ENCODE measurements around the gene TMEM123.

TMEM123 gene, protein sequence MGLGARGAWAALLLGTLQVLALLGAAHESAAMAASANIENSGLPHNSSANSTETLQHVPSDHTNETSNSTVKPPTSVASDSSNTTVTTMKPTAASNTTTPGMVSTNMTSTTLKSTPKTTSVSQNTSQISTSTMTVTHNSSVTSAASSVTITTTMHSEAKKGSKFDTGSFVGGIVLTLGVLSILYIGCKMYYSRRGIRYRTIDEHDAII

DNA sequence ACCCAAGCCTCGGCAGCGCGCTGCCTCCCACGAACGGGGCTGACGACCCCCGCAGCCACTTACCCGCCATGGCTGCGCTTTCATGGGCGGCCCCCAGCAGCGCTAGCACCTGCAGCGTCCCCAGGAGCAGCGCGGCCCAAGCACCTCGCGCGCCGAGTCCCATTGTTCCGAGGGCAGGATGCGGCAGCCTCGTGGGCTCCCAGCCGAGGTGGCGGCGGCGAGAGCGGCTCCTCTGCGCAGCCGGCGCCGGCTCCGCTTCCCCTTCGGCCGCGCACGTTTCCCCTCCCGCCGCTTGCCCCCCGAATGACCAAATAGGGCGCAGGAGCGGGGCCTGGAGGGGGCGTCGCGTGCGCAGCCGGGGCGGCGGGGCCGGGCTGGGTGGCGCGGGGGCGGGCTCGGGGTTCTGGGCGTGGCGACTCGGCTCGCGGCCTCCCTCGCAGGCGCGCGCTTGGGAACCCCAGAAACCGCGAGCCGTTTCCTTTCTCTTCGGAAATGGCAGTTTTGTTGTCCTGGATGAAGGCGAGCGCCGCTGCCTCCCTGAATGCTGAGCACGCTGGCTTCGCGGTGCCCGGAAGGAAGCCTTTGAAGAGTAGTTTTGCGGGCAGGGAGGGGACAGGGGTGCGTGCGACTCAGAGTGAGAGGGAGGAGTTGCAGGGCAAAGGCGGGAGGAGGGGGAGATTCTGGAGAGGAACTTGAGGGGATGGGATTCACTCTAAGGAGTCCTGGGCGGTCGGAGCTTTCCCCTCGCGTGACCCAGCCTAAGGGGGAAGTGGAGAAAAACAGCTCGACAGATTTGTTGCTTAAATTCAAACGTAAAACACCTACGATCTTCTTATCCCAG, at the start of gene TMEM123:
Gene TMEM123 (minus strand): TSS at position 305 of the 841 bp plus-strand sequence. CDS start 142 bp downstream, at position 163.
- Histone ChIP-seq H3K4me1 (ENCODE audit: control insufficient read depth, insufficient read depth, low read length, unreplicated experiment) (peaks cover 52% of the 10 kb centered on the region), H3K79me2 (ENCODE audit: control insufficient read depth, insufficient read depth, low read length, unreplicated experiment) (peaks cover 48% of the 10 kb centered on the region), H2AFZ (ENCODE audit: low read length, unreplicated experiment) (peak within 1 kb of the TSS; percentile 85), H3K36me3 (ENCODE audit: insufficient read depth, low read length) (no peaks in the 10 kb centered on the region; the same call in 1 of the 2 replicates), H3K27ac (ENCODE audit: low read depth, low read length) (peak within 1 kb of the TSS; percentile 56), H3K27me3 (ENCODE audit: insufficient read depth, low read length) (no peaks in the 10 kb centered on the region), H3K4me3 (ENCODE audit: low read depth, low read length) (peak within 1 kb of the TSS; percentile 89)

DNA sequence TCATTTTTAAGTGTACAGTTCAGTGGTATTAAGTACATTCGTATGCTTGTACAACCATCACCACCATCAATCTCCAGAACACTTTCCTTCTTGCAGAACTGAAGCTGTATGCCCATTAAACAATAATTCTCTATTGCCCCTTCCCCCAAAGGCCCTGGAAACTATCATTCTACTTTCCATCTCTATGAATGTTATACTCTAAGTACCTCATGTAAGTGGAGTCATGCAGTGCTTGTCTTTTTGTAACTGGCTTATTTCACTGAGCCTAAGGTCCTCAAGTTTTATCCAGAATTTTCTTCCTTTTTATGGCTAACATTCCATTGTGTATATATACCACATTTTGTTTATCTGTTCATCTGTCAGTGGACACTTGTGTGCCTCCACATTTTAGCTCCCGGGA, 48.3 kb upstream of the TMEM123 start:
- Histone ChIP-seq H3K27ac (ENCODE audit: low read depth, low read length) (no peak overlapping the region), H3K36me3 (ENCODE audit: insufficient read depth, low read length) (no peaks in the 10 kb centered on the region), H3K27me3 (ENCODE audit: insufficient read depth, low read length) (no peaks in the 10 kb centered on the region), H3K4me3 (ENCODE audit: low read depth, low read length) (no peak overlapping the region), H3K79me2 (ENCODE audit: control insufficient read depth, insufficient read depth, low read length, unreplicated experiment) (no peaks in the 10 kb centered on the region), H3K4me1 (ENCODE audit: control insufficient read depth, insufficient read depth, low read length, unreplicated experiment) (peaks cover 6% of the 10 kb centered on the region), H2AFZ (ENCODE audit: low read length, unreplicated experiment) (no peak overlapping the region)

DNA sequence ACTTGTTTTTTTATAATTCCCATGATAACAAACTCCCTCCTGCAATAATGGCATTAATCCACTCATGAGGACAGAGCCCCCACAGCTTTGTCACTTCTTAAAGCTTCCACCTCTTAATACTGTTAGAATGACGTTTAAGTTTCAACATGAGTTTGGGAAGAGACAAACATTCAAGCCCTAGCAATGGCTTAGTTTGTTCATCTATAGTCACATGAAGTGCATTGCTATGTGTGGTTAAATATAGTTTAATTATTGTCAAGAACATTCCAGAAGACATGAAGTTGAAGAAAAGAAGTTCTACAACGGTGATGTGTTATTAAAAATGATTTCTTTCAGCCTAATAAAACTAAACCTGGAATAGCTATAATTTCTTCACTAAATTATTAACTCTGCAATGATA, 47.4 kb upstream of the TMEM123 start:
- Histone ChIP-seq H3K27me3 (ENCODE audit: insufficient read depth, low read length) (no peaks in the 10 kb centered on the region), H3K79me2 (ENCODE audit: control insufficient read depth, insufficient read depth, low read length, unreplicated experiment) (no peaks in the 10 kb centered on the region), H3K4me1 (ENCODE audit: control insufficient read depth, insufficient read depth, low read length, unreplicated experiment) (peaks cover 10% of the 10 kb centered on the region), H3K27ac (ENCODE audit: low read depth, low read length) (no peak overlapping the region), H3K36me3 (ENCODE audit: insufficient read depth, low read length) (no peaks in the 10 kb centered on the region), H3K4me3 (ENCODE audit: low read depth, low read length) (no peak overlapping the region), H2AFZ (ENCODE audit: low read length, unreplicated experiment) (no peak overlapping the region)

DNA sequence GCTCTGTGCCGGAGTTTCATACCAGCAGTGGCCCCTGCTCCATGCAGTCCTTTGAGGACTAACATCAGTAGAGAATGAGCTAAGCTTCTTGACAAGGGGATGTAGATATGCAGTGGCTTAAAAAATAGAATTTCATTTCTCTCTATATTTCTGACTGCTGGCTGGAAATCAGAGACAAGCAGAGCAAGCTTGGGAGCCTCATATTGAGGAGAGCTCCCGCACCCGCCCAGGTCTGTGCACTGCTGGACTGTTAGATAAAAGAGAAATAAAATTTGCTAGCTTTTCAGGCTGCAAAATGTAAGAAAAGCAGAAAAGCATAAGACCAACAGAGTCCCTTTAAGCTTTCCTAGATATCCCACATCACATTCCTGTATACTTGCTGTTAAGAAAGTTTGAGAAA, 46.6 kb upstream of the TMEM123 start:
- peaks cover 15% of the 10 kb centered on the region for H3K4me1 ChIP-seq (ENCODE audit: control insufficient read depth, insufficient read depth, low read length, unreplicated experiment)
- H3K4me3 ChIP-seq (ENCODE audit: low read depth, low read length): no peak overlapping the region
- no peaks in the 10 kb centered on the region for H3K27me3 ChIP-seq (ENCODE audit: insufficient read depth, low read length)
- H3K27ac ChIP-seq (ENCODE audit: low read depth, low read length): no peak overlapping the region
- no peak overlapping the region for H2AFZ ChIP-seq (ENCODE audit: low read length, unreplicated experiment)
- no peaks in the 10 kb centered on the region for H3K79me2 ChIP-seq (ENCODE audit: control insufficient read depth, insufficient read depth, low read length, unreplicated experiment)
- no peaks in the 10 kb centered on the region for H3K36me3 ChIP-seq (ENCODE audit: insufficient read depth, low read length)

DNA sequence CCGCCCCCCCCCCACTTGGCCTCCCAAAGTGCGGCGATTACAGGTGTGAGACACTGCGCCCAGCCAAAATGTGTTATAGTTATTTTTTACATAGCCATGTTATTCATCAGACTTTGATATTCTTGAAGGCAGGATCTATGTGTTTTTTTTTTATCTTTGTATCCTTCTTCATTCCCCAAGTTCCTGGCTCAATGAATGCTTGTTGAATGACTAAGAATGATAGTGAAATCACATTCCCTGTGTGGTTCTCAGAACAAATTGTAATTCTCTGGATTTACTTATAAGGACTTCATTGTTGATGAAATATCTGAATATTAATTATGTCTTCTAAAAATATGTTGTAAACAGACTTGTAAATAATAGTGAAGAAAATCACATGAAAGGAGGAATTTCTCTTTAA, 44.5 kb upstream of the TMEM123 start:
- H3K27me3 ChIP-seq (ENCODE audit: insufficient read depth, low read length): no peaks in the 10 kb centered on the region
- peaks cover 15% of the 10 kb centered on the region for H3K4me1 ChIP-seq (ENCODE audit: control insufficient read depth, insufficient read depth, low read length, unreplicated experiment)
- no peak overlapping the region for H2AFZ ChIP-seq (ENCODE audit: low read length, unreplicated experiment)
- H3K36me3 ChIP-seq (ENCODE audit: insufficient read depth, low read length): no peaks in the 10 kb centered on the region
- no peaks in the 10 kb centered on the region for H3K79me2 ChIP-seq (ENCODE audit: control insufficient read depth, insufficient read depth, low read length, unreplicated experiment)
- no peak overlapping the region for H3K4me3 ChIP-seq (ENCODE audit: low read depth, low read length)
- no peak overlapping the region for H3K27ac ChIP-seq (ENCODE audit: low read depth, low read length)

DNA sequence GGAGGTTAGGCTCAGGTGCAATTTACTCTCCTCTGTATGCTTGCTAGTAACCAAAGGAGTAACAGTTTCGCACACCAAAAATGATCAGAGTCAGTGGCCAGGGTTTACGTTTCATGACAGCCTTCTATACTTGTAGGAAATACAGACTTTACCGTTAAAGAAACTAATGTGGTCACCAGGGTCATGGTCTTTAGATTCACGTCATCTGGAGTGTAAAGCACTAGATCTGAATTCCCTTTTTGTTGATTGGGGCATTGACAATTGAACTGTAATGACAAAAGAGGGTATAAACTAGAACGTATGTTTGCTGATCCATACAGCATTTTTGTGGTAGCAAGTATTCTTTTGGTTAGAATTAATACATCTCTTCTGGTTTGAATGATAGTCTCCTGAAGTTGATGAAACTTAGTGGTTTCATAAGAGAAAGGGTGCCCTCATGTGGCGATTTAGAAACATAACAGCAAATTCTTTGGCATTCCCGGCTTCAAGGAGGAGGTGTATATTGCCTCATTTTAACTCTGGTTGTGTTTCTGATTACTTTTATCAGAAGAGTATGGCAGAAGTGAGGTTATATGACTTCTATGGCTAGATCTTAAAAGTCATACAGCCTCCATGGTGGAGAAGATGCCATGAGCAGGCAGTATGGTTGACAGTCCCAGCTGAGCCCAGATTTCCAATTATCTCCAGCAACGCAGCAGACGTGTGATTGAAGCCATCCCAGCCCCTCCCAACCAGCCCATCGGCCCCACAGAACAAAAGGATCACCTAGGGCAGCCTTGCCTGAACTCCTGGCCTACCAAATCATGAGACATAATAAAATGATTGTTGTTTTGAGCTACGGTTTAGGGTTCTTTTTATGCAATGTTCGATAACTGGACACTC, 42.8 kb upstream of the TMEM123 start:
- Histone ChIP-seq H3K79me2 (ENCODE audit: control insufficient read depth, insufficient read depth, low read length, unreplicated experiment) (no peaks in the 10 kb centered on the region), H3K4me1 (ENCODE audit: control insufficient read depth, insufficient read depth, low read length, unreplicated experiment) (peaks cover 15% of the 10 kb centered on the region), H3K4me3 (ENCODE audit: low read depth, low read length) (no peak overlapping the region), H3K27ac (ENCODE audit: low read depth, low read length) (no peak overlapping the region), H2AFZ (ENCODE audit: low read length, unreplicated experiment) (peak overlapping the region; percentile 73), H3K36me3 (ENCODE audit: insufficient read depth, low read length) (no peaks in the 10 kb centered on the region), H3K27me3 (ENCODE audit: insufficient read depth, low read length) (no peaks in the 10 kb centered on the region)

DNA sequence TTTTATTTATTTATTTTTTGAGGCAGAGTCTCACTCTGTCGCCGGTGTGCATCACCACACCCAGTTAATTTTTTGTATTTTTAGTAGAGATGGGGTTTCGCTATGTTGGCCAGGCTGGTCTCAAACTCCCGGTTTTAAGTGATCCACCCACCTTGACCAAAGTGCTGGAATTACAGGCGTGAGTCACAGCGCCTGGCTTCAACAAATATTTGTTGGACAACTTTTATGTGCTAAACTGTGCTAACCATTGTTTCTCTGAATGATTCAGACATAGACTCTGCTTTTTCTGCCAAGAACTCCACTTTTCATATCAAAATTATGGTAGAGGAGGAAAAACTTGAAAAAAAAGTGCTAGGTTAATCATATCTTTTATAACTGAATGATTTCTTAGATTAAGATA, 41.7 kb upstream of the TMEM123 start:
- H3K4me1 ChIP-seq (ENCODE audit: control insufficient read depth, insufficient read depth, low read length, unreplicated experiment): peaks cover 15% of the 10 kb centered on the region
- H3K27ac ChIP-seq (ENCODE audit: low read depth, low read length): no peak overlapping the region
- no peaks in the 10 kb centered on the region for H3K27me3 ChIP-seq (ENCODE audit: insufficient read depth, low read length)
- no peaks in the 10 kb centered on the region for H3K36me3 ChIP-seq (ENCODE audit: insufficient read depth, low read length)
- H3K79me2 ChIP-seq (ENCODE audit: control insufficient read depth, insufficient read depth, low read length, unreplicated experiment): no peaks in the 10 kb centered on the region
- H3K4me3 ChIP-seq (ENCODE audit: low read depth, low read length): no peak overlapping the region
- H2AFZ ChIP-seq (ENCODE audit: low read length, unreplicated experiment): no peak overlapping the region

DNA sequence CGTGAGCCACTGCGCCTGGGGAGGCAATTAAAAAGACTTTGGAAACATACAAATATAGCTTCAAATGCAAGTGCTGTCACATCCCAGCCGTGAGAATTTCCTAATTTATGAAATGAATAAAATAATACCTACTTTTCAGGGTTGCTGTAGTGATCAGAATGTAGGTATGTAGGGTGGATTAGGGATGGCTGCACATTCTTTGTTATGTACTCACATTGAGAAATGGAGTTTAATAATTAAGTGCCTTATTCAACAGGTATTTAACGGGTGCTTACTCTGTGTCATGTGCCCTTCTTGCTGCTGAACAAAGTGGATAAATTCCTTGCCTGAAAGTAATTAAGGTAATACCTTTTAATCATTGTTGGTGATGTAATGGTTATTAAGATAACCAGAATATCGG, 41.0 kb upstream of the TMEM123 start:
- Histone ChIP-seq H3K4me1 (ENCODE audit: control insufficient read depth, insufficient read depth, low read length, unreplicated experiment) (peaks cover 15% of the 10 kb centered on the region), H3K27me3 (ENCODE audit: insufficient read depth, low read length) (no peaks in the 10 kb centered on the region), H3K36me3 (ENCODE audit: insufficient read depth, low read length) (no peaks in the 10 kb centered on the region), H3K4me3 (ENCODE audit: low read depth, low read length) (no peak overlapping the region), H2AFZ (ENCODE audit: low read length, unreplicated experiment) (no peak overlapping the region), H3K27ac (ENCODE audit: low read depth, low read length) (no peak overlapping the region), H3K79me2 (ENCODE audit: control insufficient read depth, insufficient read depth, low read length, unreplicated experiment) (no peaks in the 10 kb centered on the region)

DNA sequence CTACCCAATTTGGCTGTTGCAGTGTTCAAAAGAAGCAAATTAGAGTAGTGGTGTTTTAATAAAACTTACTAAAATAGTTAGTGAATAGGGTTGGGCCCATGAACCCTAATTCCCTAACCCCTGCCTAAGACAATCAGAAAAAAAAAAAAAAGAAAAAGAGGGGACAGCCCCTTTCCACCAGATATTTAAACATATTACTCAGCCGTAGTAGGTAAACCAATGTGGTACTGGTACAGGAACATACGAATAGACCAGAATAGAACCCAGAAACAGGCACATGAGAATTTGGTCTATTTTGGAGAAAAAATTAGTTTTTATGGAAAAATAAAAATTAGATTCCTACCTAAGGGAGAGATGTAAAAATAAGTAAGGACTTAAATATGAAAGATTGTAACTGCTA, 39.4 kb upstream of the TMEM123 start:
- H3K27me3 ChIP-seq (ENCODE audit: insufficient read depth, low read length): no peaks in the 10 kb centered on the region
- peaks cover 9% of the 10 kb centered on the region for H3K4me1 ChIP-seq (ENCODE audit: control insufficient read depth, insufficient read depth, low read length, unreplicated experiment)
- no peak overlapping the region for H3K4me3 ChIP-seq (ENCODE audit: low read depth, low read length)
- H2AFZ ChIP-seq (ENCODE audit: low read length, unreplicated experiment): no peak overlapping the region
- H3K79me2 ChIP-seq (ENCODE audit: control insufficient read depth, insufficient read depth, low read length, unreplicated experiment): no peaks in the 10 kb centered on the region
- no peak overlapping the region for H3K27ac ChIP-seq (ENCODE audit: low read depth, low read length)
- no peaks in the 10 kb centered on the region for H3K36me3 ChIP-seq (ENCODE audit: insufficient read depth, low read length)

DNA sequence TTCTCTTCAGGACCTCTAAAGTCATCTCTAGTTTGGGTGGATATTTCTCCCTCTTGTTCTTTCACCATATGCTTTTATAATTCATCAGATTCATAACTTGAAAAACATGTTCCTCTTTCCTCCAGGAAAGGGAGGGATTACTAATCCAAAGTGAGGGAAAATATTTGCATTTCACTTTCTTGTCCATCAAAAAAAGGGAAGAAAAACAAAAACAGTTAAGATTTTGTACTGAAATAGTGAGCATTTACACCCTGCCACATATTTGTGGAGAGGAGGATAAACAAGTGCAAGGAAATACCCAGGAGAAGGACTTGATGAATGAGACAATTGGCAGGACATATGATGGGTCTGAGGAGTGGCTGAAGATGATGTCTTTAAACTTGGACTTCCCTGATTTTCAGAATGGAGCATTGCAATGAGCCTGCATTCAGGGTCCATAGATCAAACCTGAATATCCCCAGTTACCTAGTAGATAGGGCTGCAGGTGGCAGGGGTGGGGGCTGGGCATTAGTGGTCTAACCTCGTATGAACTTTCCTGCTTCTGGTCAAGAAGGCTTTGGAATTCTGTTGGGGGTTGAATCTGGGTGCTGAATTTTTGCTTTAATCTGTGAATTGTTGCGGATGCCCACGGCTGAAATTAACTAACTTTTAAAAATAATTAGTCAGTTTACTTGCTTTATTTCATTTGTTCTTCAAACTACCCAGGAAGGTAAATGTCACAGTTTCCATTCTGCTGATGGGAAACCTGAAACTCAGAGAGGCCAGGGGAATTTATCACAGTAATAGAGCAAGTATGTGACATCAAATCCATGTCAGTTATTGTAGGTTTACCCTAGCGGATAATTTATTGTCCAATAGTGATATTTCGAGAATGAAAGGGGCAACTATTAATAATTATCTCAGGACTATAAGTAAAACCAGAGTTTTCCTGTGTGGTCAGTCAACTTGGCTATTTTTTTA, 36.9 kb upstream of the TMEM123 start:
- Histone ChIP-seq H3K4me1 (ENCODE audit: control insufficient read depth, insufficient read depth, low read length, unreplicated experiment) (peaks cover 9% of the 10 kb centered on the region), H3K27me3 (ENCODE audit: insufficient read depth, low read length) (no peaks in the 10 kb centered on the region), H3K27ac (ENCODE audit: low read depth, low read length) (no peak overlapping the region), H3K4me3 (ENCODE audit: low read depth, low read length) (no peak overlapping the region), H3K79me2 (ENCODE audit: control insufficient read depth, insufficient read depth, low read length, unreplicated experiment) (no peaks in the 10 kb centered on the region), H3K36me3 (ENCODE audit: insufficient read depth, low read length) (no peaks in the 10 kb centered on the region), H2AFZ (ENCODE audit: low read length, unreplicated experiment) (no peak overlapping the region)
